NT2/D1 (cell line): ENCODE results near the gene BCDIN3D.

ENCODE experiments used
- DNase-seq: peaks from one replicate; pipeline ENCODE4 v3.0.0-alpha.2; 2011; ENCODE audit warnings: low read depth, low spot score
- H3K27me3 ChIP-seq: 2 replicates; pipeline ENCODE4 v1.6.0; 2011; ENCODE audit warnings: mild to moderate bottlenecking; ENCODE audit not compliant: insufficient read length, insufficient read depth
- H3K36me3 ChIP-seq: 2 replicates; pipeline ENCODE4 v1.6.1; 2011; ENCODE audit warnings: mild to moderate bottlenecking, low read length, mixed read lengths; ENCODE audit not compliant: insufficient read depth, insufficient read length
- H3K4me1 ChIP-seq: 2 replicates; pipeline ENCODE4 v1.5.1; 2011; ENCODE audit not compliant: insufficient read depth, insufficient read length
- H3K4me3 ChIP-seq: 2 replicates; pipeline ENCODE4 v1.5.1; 2011; ENCODE audit warnings: low read depth; ENCODE audit not compliant: insufficient read length
- H3K9ac ChIP-seq: 2 replicates; pipeline ENCODE4 v1.6.0; 2011; ENCODE audit warnings: low read depth; ENCODE audit not compliant: insufficient read length
- H3K9me3 ChIP-seq: 2 replicates; pipeline ENCODE4 v1.5.1; 2011; ENCODE audit warnings: mild to moderate bottlenecking, low read length; ENCODE audit not compliant: insufficient read depth
- SUZ12 ChIP-seq: IDR thresholded peaks from 2 replicates; pipeline ENCODE4 v1.6.1; 2011; ENCODE audit not compliant: insufficient read length, insufficient read depth; ENCODE audit errors: extremely low read depth
- YY1 ChIP-seq: IDR thresholded peaks from 2 replicates; pipeline ENCODE4 v1.6.1; 2011; ENCODE audit not compliant: insufficient read length, insufficient read depth
- ZNF274 ChIP-seq: IDR thresholded peaks from 2 replicates; pipeline ENCODE4 v1.6.1; 2011; ENCODE audit warnings: mild to moderate bottlenecking, low read depth, low read length

BCDIN3D gene

GRCh38 chr12:49811136-49811535, 31.8 kb downstream of the BCDIN3D start:
- DNase-seq = no peak
- no peak overlapping the region for H3K9ac ChIP-seq
- peaks cover 30% of the 10 kb centered on the region for H3K36me3 ChIP-seq
- peaks cover 21% of the 10 kb centered on the region for H3K4me1 ChIP-seq
- H3K27me3 ChIP-seq = no peaks in the 10 kb centered on the region
- no peak overlapping the region for H3K4me3 ChIP-seq
- no peaks in the 10 kb centered on the region for H3K9me3 ChIP-seq
- TF ChIP-seq ZNF274 = no peak

- H3K4me3 ChIP-seq = no peak overlapping the region
- TF ChIP-seq YY1 (no peak), ZNF274 (no peak), SUZ12 (no peak)
These were observed 33.0 kb downstream of the BCDIN3D start for GRCh38 chr12:49809906-49810389.

GRCh38 chr12:49809381-49809905, 33.5 kb downstream of the BCDIN3D start:
- peak; percentile 64 for DNase-seq
- no peak for TF ChIP-seq SUZ12
- TF ChIP-seq ZNF274 = no peak
- TF ChIP-seq YY1 = no peak
- no peak overlapping the region for H3K4me3 ChIP-seq
- no peaks in the 10 kb centered on the region for H3K27me3 ChIP-seq
- H3K9ac ChIP-seq = peak overlapping the region; percentile 80
- H3K4me1 ChIP-seq = peaks cover 23% of the 10 kb centered on the region
- peaks cover 32% of the 10 kb centered on the region for H3K36me3 ChIP-seq
- H3K9me3 ChIP-seq = no peaks in the 10 kb centered on the region

More at GRCh38 chr12:49809906-49810389, 33.0 kb downstream of the BCDIN3D start:
- Histone ChIP-seq H3K4me1 (peaks cover 21% of the 10 kb centered on the region), H3K9me3 (no peaks in the 10 kb centered on the region), H3K36me3 (peaks cover 30% of the 10 kb centered on the region), H3K27me3 (no peaks in the 10 kb centered on the region), H3K9ac (peak overlapping the region; percentile 69)
- no peak for DNase-seq

GRCh38 chr12:49808686-49809380, 34.1 kb downstream of the BCDIN3D start:
- peaks cover 23% of the 10 kb centered on the region for H3K4me1 ChIP-seq
- peaks cover 38% of the 10 kb centered on the region for H3K36me3 ChIP-seq
- H3K9me3 ChIP-seq = no peaks in the 10 kb centered on the region
- no peak for TF ChIP-seq YY1
- no peak for TF ChIP-seq SUZ12
- no peak for TF ChIP-seq ZNF274
- H3K27me3 ChIP-seq = no peaks in the 10 kb centered on the region
- peak; percentile 42 for DNase-seq
- H3K4me3 ChIP-seq = no peak overlapping the region
- H3K9ac ChIP-seq = peak overlapping the region; percentile 80

GRCh38 chr12:49807991-49808580, 34.8 kb downstream of the BCDIN3D start:
- Histone ChIP-seq H3K36me3 (peaks cover 44% of the 10 kb centered on the region), H3K4me3 (no peak overlapping the region), H3K4me1 (peaks cover 28% of the 10 kb centered on the region), H3K9me3 (no peaks in the 10 kb centered on the region), H3K9ac (peak overlapping the region; percentile 80), H3K27me3 (no peaks in the 10 kb centered on the region)
- no peak for DNase-seq
- no peak for TF ChIP-seq ZNF274

GRCh38 chr12:49806877-49807276, 36.0 kb downstream of the BCDIN3D start:
- TF ChIP-seq YY1 = no peak
- no peak for TF ChIP-seq ZNF274
- no peak for TF ChIP-seq SUZ12
- peaks cover 29% of the 10 kb centered on the region for H3K4me1 ChIP-seq
- H3K4me3 ChIP-seq = no peak overlapping the region
- peak overlapping the region; percentile 9 for H3K9ac ChIP-seq
- no peaks in the 10 kb centered on the region for H3K27me3 ChIP-seq
- DNase-seq = no peak
- peaks cover 52% of the 10 kb centered on the region for H3K36me3 ChIP-seq
- no peaks in the 10 kb centered on the region for H3K9me3 ChIP-seq

GRCh38 chr12:49806321-49806813, 36.5 kb downstream of the BCDIN3D start:
- no peak overlapping the region for H3K9ac ChIP-seq
- no peak for DNase-seq
- H3K27me3 ChIP-seq = no peaks in the 10 kb centered on the region
- peaks cover 29% of the 10 kb centered on the region for H3K4me1 ChIP-seq
- peaks cover 57% of the 10 kb centered on the region for H3K36me3 ChIP-seq
- H3K9me3 ChIP-seq = no peaks in the 10 kb centered on the region
- TF ChIP-seq SUZ12 = no peak
- H3K4me3 ChIP-seq = no peak overlapping the region
